Panc1 (cell line): ENCODE data around the gene ACOT8.
A peak's percentile ranks its signal among the peaks of the same experiment; 100 is the strongest.

ENCODE experiments used
- CTCF ChIP-seq: fragments of 450-650 bp; IDR thresholded peaks from 2 replicates; pipeline ENCODE4 v1.5.1; 2017; ENCODE audit warnings: mild to moderate bottlenecking
- POLR2AphosphoS5 ChIP-seq: IDR thresholded peaks from 2 replicates; pipeline ENCODE4 v1.6.1; 2012; ENCODE audit warnings: mild to moderate bottlenecking, low read depth, low read length, moderate library complexity
- SIN3A ChIP-seq: IDR thresholded peaks from 2 replicates; pipeline ENCODE4 v1.6.1; 2012; ENCODE audit warnings: low read depth, mild to moderate bottlenecking, low read length, moderate library complexity, borderline replicate concordance; ENCODE audit not compliant: insufficient read depth
- TCF7L2 ChIP-seq: IDR thresholded peaks from 2 replicates; pipeline ENCODE4 v1.6.1; 2011; ENCODE audit warnings: mild to moderate bottlenecking, low read depth, low read length, inconsistent platforms

- TF ChIP-seq POLR2AphosphoS5 (peak; percentile 74), CTCF (no peak), TCF7L2 (no peak), SIN3A (peak; percentile 95)
Measured at GRCh38 chr20:45890985-45891983, 34.1 kb upstream of the ACOT8 start, which contains the start of the genes CTSA and NEURL2.
